CD4-positive, alpha-beta T cell (primary cell): ENCODE measurements around the gene RNPS1. TPM values are rescaled to one million over a fixed set of nuclear protein-coding genes. Genes with fewer than 3 reads are reported as not detected.
A peak's percentile ranks its signal among the peaks of the same experiment; 100 is the strongest.

ENCODE experiments used
- ATAC-seq: fragments of 200-7000 bp; cut with Tn5 transposase; one replicate; pipeline ENCODE4 v1.10.0; 2022; ENCODE audit warnings: mild to moderate bottlenecking; ENCODE audit not compliant: poor library complexity
- CTCF ChIA-PET: fragments of 350-600 bp; sonication (Branson Sonifier 250); formaldehyde crosslinking; loops from one replicate; lab custom pipeline; 2021; ENCODE audit warnings: antibody characterized with exemption, inconsistent platforms; lab: Charles Lee
- POLR2A ChIA-PET: fragments of 350-600 bp; sonication (Branson Sonifier 250); formaldehyde crosslinking; loops from one replicate; lab custom pipeline; 2021; ENCODE audit warnings: antibody characterized with exemption, inconsistent platforms; lab: Charles Lee
- DNase-seq, 14 experiments: peaks; one replicate each; pipeline ENCODE4 v3.0.0-alpha.2; 2013 to 2020; ENCODE audit warnings: mixed read lengths in 2 of 14
- H3K27ac ChIP-seq, 2 donors: one replicate each; pipeline versions ENCODE4 v1.5.1 to v1.7.0; 2013; ENCODE audit warnings: low read length in 2 of 2, low read depth in 1 of 2, mild to moderate bottlenecking in 1 of 2
- H3K27me3 ChIP-seq, 2 experiments: 1 replicate in 1 of 2; 2 replicates in 1 of 2; pipeline versions ENCODE4 v1.6.1 to v1.7.0; 2013; ENCODE audit warnings: low read length in 2 of 2, control low read depth in 1 of 2, mild to moderate bottlenecking in 1 of 2, moderate library complexity in 1 of 2; ENCODE audit not compliant: insufficient read depth in 2 of 2, control insufficient read depth in 1 of 2
- H3K36me3 ChIP-seq: one replicate; pipeline ENCODE4 v1.6.1; 2013; ENCODE audit warnings: low read length, control low read depth; ENCODE audit not compliant: insufficient read depth
- H3K4me1 ChIP-seq: one replicate; pipeline ENCODE4 v1.6.1; 2013; ENCODE audit warnings: low read length, control low read depth; ENCODE audit not compliant: insufficient read depth
- H3K4me3 ChIP-seq: one replicate; pipeline ENCODE4 v1.5.1; 2013; ENCODE audit warnings: mild to moderate bottlenecking, low read length, moderate library complexity
- H3K9me3 ChIP-seq, 2 experiments: 1 replicate in 1 of 2; 2 replicates in 1 of 2; pipeline versions ENCODE4 v1.6.1 to v1.7.0; 2013; ENCODE audit warnings: low read length in 2 of 2, mild to moderate bottlenecking in 2 of 2, control low read depth in 1 of 2, moderate library complexity in 1 of 2; ENCODE audit not compliant: control insufficient read depth in 1 of 2, insufficient read depth in 1 of 2
- H3K27ac Mint-ChIP-seq: one replicate; pipeline ENCODE4 v1.8.0; 2020; ENCODE audit warnings: mixed read lengths
- H3K27me3 Mint-ChIP-seq: one replicate; pipeline ENCODE4 v1.8.0; 2021; ENCODE audit warnings: mixed read lengths
- H3K36me3 Mint-ChIP-seq: one replicate; pipeline ENCODE4 v1.8.0; 2021; ENCODE audit warnings: low read depth, mixed read lengths
- H3K4me1 Mint-ChIP-seq: one replicate; pipeline ENCODE4 v1.8.0; 2021; ENCODE audit warnings: low read depth, mixed read lengths
- H3K4me3 Mint-ChIP-seq: one replicate; pipeline ENCODE4 v1.8.0; 2020; ENCODE audit warnings: mild to moderate bottlenecking, mixed read lengths
- H3K9me3 Mint-ChIP-seq: one replicate; pipeline ENCODE4 v1.8.0; 2020; ENCODE audit warnings: mixed read lengths
- intact Hi-C, 2 experiments: fragments of 100-400 bp; cut with DNase I in 1 of 2; cut with micrococcal nuclease in 1 of 2; formaldehyde crosslinking; loops; one replicate each; pipeline versions ENCODE4 v1.15.1 to v1.9.0; 2023 to 2025; cut with DNase I, micrococcal nuclease
- polyA plus RNA-seq, 2 donors: library from polyadenylated mRNA; unstranded; fragments of 120-200 nt; gene quantifications; one replicate each; pipeline ENCODE4 v1.2.1, GENCODE V29; 2013
- total RNA-seq, 174 experiments: library from RNA in 2 of 174; stranded (reverse) in 2 of 174; gene quantifications; one replicate each; pipeline ENCODE4 v1.2.3 and lab custom pipeline; 2021 to 2026
- TF ChIP-seq, protein P1 (sequence below): fragments of 200-600 bp; IDR thresholded peaks from one replicate; pipeline ENCODE4 v1.8.0; 2022; ENCODE audit warnings: antibody characterized with exemption, mild to moderate bottlenecking

RNPS1 gene
- 100 to 1,000 TPM; 211 to 214 TPM for total RNA-seq
- polyA plus RNA-seq (2013, experiment 1 of 2), result 137 TPM
- 153 TPM for polyA plus RNA-seq (2013, experiment 2 of 2)
- total RNA-seq (lab: John Stamatoyannopoulos, UW), result 74.5 to 334 (median 139) reads per million in 172 experiments

- Mint-ChIP-seq H3K9me3 (no peaks in the 10 kb centered on the region), H3K27me3 (no peaks in the 10 kb centered on the region), H3K4me1 (peaks cover 41% of the 10 kb centered on the region), H3K4me3 (peak within 1 kb of the TSS; percentile 99), H3K36me3 (peaks cover 43% of the 10 kb centered on the region), H3K27ac (peak within 1 kb of the TSS; percentile 100)
- H3K4me1 ChIP-seq, result peaks cover 35% of the 10 kb centered on the region
- ChIA-PET POLR2A (interaction anchor here (0.9 to 1.8 kb wide), 8 partner anchors 17 to 303 kb away, joined by 3 to 16 read pairs (median 7); partner anchors contain the start of genes ATP6V0C, ECI1, MLST8 and PGP), CTCF (no interaction called here)
- no peaks in the 10 kb centered on the region for H3K9me3 ChIP-seq
- no peaks in the 10 kb centered on the region for H3K27me3 ChIP-seq
- TF ChIP-seq, protein P1, sequence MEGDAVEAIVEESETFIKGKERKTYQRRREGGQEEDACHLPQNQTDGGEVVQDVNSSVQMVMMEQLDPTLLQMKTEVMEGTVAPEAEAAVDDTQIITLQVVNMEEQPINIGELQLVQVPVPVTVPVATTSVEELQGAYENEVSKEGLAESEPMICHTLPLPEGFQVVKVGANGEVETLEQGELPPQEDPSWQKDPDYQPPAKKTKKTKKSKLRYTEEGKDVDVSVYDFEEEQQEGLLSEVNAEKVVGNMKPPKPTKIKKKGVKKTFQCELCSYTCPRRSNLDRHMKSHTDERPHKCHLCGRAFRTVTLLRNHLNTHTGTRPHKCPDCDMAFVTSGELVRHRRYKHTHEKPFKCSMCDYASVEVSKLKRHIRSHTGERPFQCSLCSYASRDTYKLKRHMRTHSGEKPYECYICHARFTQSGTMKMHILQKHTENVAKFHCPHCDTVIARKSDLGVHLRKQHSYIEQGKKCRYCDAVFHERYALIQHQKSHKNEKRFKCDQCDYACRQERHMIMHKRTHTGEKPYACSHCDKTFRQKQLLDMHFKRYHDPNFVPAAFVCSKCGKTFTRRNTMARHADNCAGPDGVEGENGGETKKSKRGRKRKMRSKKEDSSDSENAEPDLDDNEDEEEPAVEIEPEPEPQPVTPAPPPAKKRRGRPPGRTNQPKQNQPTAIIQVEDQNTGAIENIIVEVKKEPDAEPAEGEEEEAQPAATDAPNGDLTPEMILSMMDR, result no peak
- H3K27ac ChIP-seq, result peak within 1 kb of the TSS; percentile 92 to 99
- ATAC-seq, result peak; percentile 76
- intact Hi-C loops, result loop anchor here in 1 of 2 experiments (1.0 to 2.0 kb wide), 3 partner anchors 17 to 63 kb away; partner anchors contain the start of genes E4F1, ECI1 and MLST8
- peak; percentile 87 to 98 (median 96) for DNase-seq
- peak within 1 kb of the TSS; percentile 85 for H3K4me3 ChIP-seq
- H3K36me3 ChIP-seq, result peaks cover 14% of the 10 kb centered on the region
Observed at GRCh38 chr16:2267913-2268666, at the start of gene RNPS1. RNPS1 (minus strand) TSS chr16:2268126; CDS start chr16:2264643, 3,483 bp downstream.

- H3K27ac ChIP-seq, result no peak overlapping the region
- TF ChIP-seq, protein P1, result no peak
- ChIA-PET CTCF (no interaction called here), POLR2A (no interaction called here)
- Mint-ChIP-seq H3K36me3 (no peaks in the 10 kb centered on the region), H3K9me3 (no peaks in the 10 kb centered on the region), H3K4me1 (no peaks in the 10 kb centered on the region), H3K27ac (no peak overlapping the region), H3K27me3 (no peaks in the 10 kb centered on the region), H3K4me3 (no peak overlapping the region)
- no peak overlapping the region for H3K4me3 ChIP-seq
- H3K4me1 ChIP-seq, result no peaks in the 10 kb centered on the region
- H3K9me3 ChIP-seq, result no peaks in the 10 kb centered on the region
- H3K36me3 ChIP-seq, result peaks cover 3% of the 10 kb centered on the region
- DNase-seq, result no peak
- intact Hi-C loops, result no loop called here
- ATAC-seq, result no peak
- no peaks in the 10 kb centered on the region for H3K27me3 ChIP-seq
Observed at GRCh38 chr16:2317231-2318020, 49.5 kb upstream of the RNPS1 start.

DNA sequence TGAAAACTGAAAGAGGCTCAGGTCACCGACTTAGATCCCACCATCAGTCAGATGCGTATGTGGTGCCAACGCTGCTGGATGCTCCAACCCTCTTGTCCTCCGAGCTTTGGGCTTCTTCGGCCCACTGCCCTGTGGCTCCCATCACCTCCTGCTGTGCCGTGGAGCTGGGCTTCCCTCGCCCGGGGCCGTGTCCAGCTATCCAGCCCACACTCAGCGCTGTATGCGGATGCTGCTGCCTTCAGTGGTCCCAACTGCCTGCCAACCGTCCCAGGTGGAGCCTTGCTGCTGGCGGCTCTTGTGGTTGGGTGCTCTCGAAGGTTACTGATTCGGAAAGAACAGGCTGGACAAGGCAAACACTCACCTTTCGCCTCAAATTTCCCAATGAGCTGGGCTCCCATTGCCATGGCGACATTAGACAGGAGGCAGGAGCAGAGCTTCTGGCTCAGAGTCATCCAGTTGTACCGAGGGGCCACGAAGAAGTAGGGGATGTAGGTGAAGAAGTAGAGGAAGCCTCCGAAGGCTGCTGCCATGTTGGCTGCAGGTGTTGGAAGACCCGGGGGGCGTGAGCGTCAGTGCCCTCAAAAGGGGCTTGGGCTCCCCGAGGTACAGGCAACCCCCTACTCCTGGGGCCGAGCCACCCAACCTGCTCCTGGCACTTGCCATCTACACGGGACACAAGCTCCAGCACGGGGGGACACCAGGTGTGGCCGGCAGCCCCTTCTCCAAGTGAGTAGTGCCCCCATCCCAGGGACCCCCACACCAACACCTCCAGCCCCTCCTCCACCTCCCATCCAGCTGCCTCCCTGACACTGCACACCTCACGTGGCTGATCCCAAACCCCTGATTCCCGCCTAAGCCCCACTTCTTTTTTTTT lies 40.4 kb upstream of the RNPS1 start:
- DNase-seq, result no peak
- no peaks in the 10 kb centered on the region for H3K9me3 Mint-ChIP-seq
- TF ChIP-seq, protein P1, result no peak
- no peaks in the 10 kb centered on the region for H3K36me3 Mint-ChIP-seq
- Histone ChIP-seq H3K4me3 (no peak overlapping the region), H3K36me3 (no peaks in the 10 kb centered on the region), H3K4me1 (no peaks in the 10 kb centered on the region), H3K27me3 (no peaks in the 10 kb centered on the region), H3K9me3 (no peaks in the 10 kb centered on the region), H3K27ac (no peak overlapping the region)
- no peaks in the 10 kb centered on the region for H3K27me3 Mint-ChIP-seq
- no peak overlapping the region for H3K4me3 Mint-ChIP-seq
- ATAC-seq, result no peak
- CTCF ChIA-PET, result no interaction called here
- no peak overlapping the region for H3K27ac Mint-ChIP-seq
- intact Hi-C loops, result no loop called here
- H3K4me1 Mint-ChIP-seq, result no peaks in the 10 kb centered on the region
- POLR2A ChIA-PET, result no interaction called here
